Measurements from ENCODE around the gene CNDP2. TPM values are rescaled to one million over a fixed set of nuclear protein-coding genes. Genes with fewer than 3 reads are reported as not detected.

Gene CNDP2
- total and polyA plus RNA-seq, 5 experiments from 2014 or later = 97.0 to 169 (median 139) TPM

- H3K27me3 Mint-ChIP-seq = peaks cover 12 to 27% (median 16%) of the 10 kb centered on the region in 5 donors
- peaks cover 0 to 1% (median 0%) of the 10 kb centered on the region in 9 donors for H3K9me3 Mint-ChIP-seq
- H3K4me3 Mint-ChIP-seq = no peak overlapping the region
- H3K27ac Mint-ChIP-seq = no peak overlapping the region
- H3K4me1 Mint-ChIP-seq = peaks cover 0 to 3% (median 0%) of the 10 kb centered on the region in 4 donors
- ATAC-seq (no peak), DNase-seq (no peak)
- peaks cover 0 to 7% (median 0%) of the 10 kb centered on the region in 3 donors for H3K36me3 Mint-ChIP-seq
- POLR2A ChIA-PET = no interaction called here
Measured at GRCh38 chr18:74573053-74573452, 76.9 kb downstream of the CNDP2 start.

Other genes with a start within 250 kb of the CNDP2 start
- gene CYB5A, start 204.4 kb upstream of the CNDP2 start, total RNA-seq = 10 to 100 TPM; 42.3 to 43.1 TPM
- gene CYB5A, start 204.4 kb upstream of the CNDP2 start, polyA plus RNA-seq = 100 to 1,000 TPM in 1 of 3 donors, 10 to 100 TPM in 2; 80.3 to 101 (median 96.8) TPM
- not detected for gene C18orf63, start 180.5 kb upstream of the CNDP2 start, total RNA-seq
- gene C18orf63, start 180.5 kb upstream of the CNDP2 start, polyA plus RNA-seq = not detected
- gene DIPK1C, start 39.1 kb upstream of the CNDP2 start, total RNA-seq = under 1 TPM; 0.11 to 0.13 TPM
- gene DIPK1C, start 39.1 kb upstream of the CNDP2 start, polyA plus RNA-seq = under 1 TPM in 1 of 3 donors, not detected in 2; 0.58 TPM
- not detected for gene CNDP1, start 38.1 kb downstream of the CNDP2 start, total RNA-seq
- gene CNDP1, start 38.1 kb downstream of the CNDP2 start, polyA plus RNA-seq = not detected
- gene ZNF407, start 101.5 kb downstream of the CNDP2 start, total RNA-seq = 10 to 100 TPM; 26.7 to 26.8 TPM
- gene ZNF407, start 101.5 kb downstream of the CNDP2 start, polyA plus RNA-seq = 1 to 10 TPM; 5.0 to 6.0 (median 5.6) TPM

All from naive thymus-derived CD8-positive, alpha-beta T cell (primary cell).